Natural killer cell (primary cell): ENCODE measurements around the gene SPSB3. TPM values are rescaled to one million over a fixed set of nuclear protein-coding genes. Genes with fewer than 3 reads are reported as not detected.

Experiments
- ATAC-seq, 3 donors: fragments of 150-1000 bp in 2 of 3; fragments of 200-7000 bp in 1 of 3; cut with Tn5 transposase; 1 replicate in 1 of 3; 2 replicates in 2 of 3; pipeline ENCODE4 v1.10.0; 2021; ENCODE audit warnings: mild to moderate bottlenecking in 2 of 3, moderate library complexity in 2 of 3
- DNase-seq, 2 donors: peaks; one replicate each; pipeline versions ENCODE4 v3.0.0 to v3.0.0-alpha.2; 2013 to 2021; ENCODE audit warnings: mixed read lengths in 1 of 2
- H3K27ac ChIP-seq: one replicate; pipeline ENCODE4 v1.5.1; 2013; ENCODE audit warnings: mild to moderate bottlenecking, low read length
- H3K27me3 ChIP-seq: one replicate; pipeline ENCODE4 v1.6.1; 2013; ENCODE audit warnings: low read length; ENCODE audit not compliant: control insufficient read depth, insufficient read depth
- H3K36me3 ChIP-seq: one replicate; pipeline ENCODE4 v1.6.1; 2013; ENCODE audit warnings: low read length; ENCODE audit not compliant: control insufficient read depth, insufficient read depth
- H3K4me1 ChIP-seq: one replicate; pipeline ENCODE4 v1.6.1; 2013; ENCODE audit warnings: low read length; ENCODE audit not compliant: control insufficient read depth, insufficient read depth
- H3K4me3 ChIP-seq: one replicate; pipeline ENCODE4 v1.5.1; 2013; ENCODE audit warnings: low read length
- H3K9me3 ChIP-seq: one replicate; pipeline ENCODE4 v1.6.1; 2013; ENCODE audit warnings: low read length; ENCODE audit not compliant: control insufficient read depth, insufficient read depth
- H3K27ac Mint-ChIP-seq, 2 donors: one replicate each; pipeline ENCODE4 v1.8.0; 2022; ENCODE audit warnings: mild to moderate bottlenecking in 2 of 2, mixed read lengths in 2 of 2, moderate library complexity in 1 of 2
- H3K27me3 Mint-ChIP-seq, 2 donors: one replicate each; pipeline ENCODE4 v1.8.0; 2022; ENCODE audit warnings: low read depth in 2 of 2, mixed read lengths in 2 of 2
- H3K36me3 Mint-ChIP-seq: one replicate; pipeline ENCODE4 v1.8.0; 2022; ENCODE audit warnings: mixed read lengths
- H3K4me1 Mint-ChIP-seq, 2 donors: one replicate each; pipeline ENCODE4 v1.8.0; 2022; ENCODE audit warnings: mixed read lengths in 2 of 2
- H3K4me3 Mint-ChIP-seq: one replicate; pipeline ENCODE4 v1.8.0; 2022; ENCODE audit warnings: mild to moderate bottlenecking, moderate library complexity, mixed read lengths
- H3K9me3 Mint-ChIP-seq, 2 donors: one replicate each; pipeline ENCODE4 v1.8.0; 2022; ENCODE audit warnings: mixed read lengths in 2 of 2
- WGBS: methylation state at CpG from one replicate; pipeline ENCODE4 v1.1.7; 2013; ENCODE audit warnings: missing lambda C conversion rate; ENCODE audit not compliant: insufficient coverage; 5-methylcytosine and 5-hydroxymethylcytosine counted together
- intact Hi-C: fragments of 100-400 bp; cut with micrococcal nuclease; formaldehyde crosslinking; loops from one replicate; pipeline ENCODE4 v1.14.2; 2022
- total RNA-seq, 4 donors: library from RNA; stranded (reverse); fragments of 120-200 nt in 1 of 4; gene quantifications; one replicate each; pipeline versions ENCODE4 v1.2.3 to v1.2.4, GENCODE V29; 2013 to 2022
- TF ChIP-seq, protein P1 (sequence below): fragments of 200-600 bp; IDR thresholded peaks from one replicate; pipeline ENCODE4 v1.8.0; 2022; ENCODE audit warnings: antibody characterized with exemption

The SPSB3 gene
- total RNA-seq, 3 donors from 2014 or later (not counting 1 experiment from before 2014, with no cell fraction given), result 100 to 122 (median 110) TPM

DNA sequence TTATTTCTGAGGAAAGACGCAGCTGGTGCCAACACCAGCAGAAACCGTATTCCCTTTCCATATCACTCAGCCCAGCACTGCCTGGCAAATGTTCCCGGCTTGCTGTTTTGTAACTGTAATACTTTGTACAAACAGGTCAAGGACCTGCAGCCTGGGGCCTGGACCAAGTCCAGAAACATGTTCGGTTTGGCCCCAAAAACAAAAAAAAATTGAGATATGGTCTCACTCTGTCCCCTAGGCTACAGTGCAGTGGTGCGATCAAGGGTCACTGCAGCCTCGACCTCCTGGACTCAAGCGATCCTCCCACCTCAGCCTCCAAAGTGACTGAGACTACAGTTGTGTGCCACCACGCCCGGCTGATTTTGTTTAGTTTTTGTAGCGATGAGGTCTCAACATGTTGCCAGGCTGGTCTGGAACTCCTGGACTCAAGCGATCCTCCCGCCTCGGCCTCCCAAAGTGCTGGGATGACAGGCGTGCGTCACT lies 43.1 kb upstream of the SPSB3 start:
- H3K4me1 Mint-ChIP-seq, result peaks cover 9 to 23% of the 10 kb centered on the region in 2 donors
- intact Hi-C loops, result no loop called here

DNA sequence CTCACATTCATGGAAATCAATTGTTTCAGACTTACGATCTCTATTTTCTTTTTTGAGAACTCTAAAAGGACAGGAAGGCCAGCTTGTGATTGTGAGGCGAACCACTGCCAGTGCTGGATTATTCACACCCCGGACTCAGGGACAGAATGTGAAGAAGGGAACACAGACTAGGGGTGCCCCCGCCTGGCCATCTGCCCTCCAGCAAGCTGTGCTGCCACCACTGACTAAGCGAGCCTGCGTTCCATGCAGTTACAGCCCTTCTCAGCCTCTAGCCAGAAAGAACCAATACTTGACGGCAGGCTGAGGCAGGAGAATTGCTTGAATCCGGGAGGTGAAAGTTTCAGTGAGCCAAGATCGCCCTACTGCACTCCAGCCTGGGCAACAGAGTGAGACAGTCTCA lies 41.5 kb upstream of the SPSB3 start:
- H3K9me3 ChIP-seq, result no peaks in the 10 kb centered on the region
- H3K4me1 ChIP-seq, result peaks cover 23% of the 10 kb centered on the region
- no peak overlapping the region for H3K4me3 ChIP-seq
- ATAC-seq (no peak), DNase-seq (no peak)
- no peaks in the 10 kb centered on the region for H3K27me3 Mint-ChIP-seq
- no peaks in the 10 kb centered on the region for H3K27me3 ChIP-seq
- peaks cover 9 to 23% of the 10 kb centered on the region in 2 donors for H3K4me1 Mint-ChIP-seq
- 91% methylated on average over 9 of the region's 9 CpGs for WGBS
- H3K27ac ChIP-seq, result no peak overlapping the region
- no peaks in the 10 kb centered on the region for H3K9me3 Mint-ChIP-seq
- no peak overlapping the region for H3K27ac Mint-ChIP-seq
- TF ChIP-seq, protein P1, sequence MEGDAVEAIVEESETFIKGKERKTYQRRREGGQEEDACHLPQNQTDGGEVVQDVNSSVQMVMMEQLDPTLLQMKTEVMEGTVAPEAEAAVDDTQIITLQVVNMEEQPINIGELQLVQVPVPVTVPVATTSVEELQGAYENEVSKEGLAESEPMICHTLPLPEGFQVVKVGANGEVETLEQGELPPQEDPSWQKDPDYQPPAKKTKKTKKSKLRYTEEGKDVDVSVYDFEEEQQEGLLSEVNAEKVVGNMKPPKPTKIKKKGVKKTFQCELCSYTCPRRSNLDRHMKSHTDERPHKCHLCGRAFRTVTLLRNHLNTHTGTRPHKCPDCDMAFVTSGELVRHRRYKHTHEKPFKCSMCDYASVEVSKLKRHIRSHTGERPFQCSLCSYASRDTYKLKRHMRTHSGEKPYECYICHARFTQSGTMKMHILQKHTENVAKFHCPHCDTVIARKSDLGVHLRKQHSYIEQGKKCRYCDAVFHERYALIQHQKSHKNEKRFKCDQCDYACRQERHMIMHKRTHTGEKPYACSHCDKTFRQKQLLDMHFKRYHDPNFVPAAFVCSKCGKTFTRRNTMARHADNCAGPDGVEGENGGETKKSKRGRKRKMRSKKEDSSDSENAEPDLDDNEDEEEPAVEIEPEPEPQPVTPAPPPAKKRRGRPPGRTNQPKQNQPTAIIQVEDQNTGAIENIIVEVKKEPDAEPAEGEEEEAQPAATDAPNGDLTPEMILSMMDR, result no peak
- intact Hi-C loops, result no loop called here
- H3K36me3 Mint-ChIP-seq, result no peaks in the 10 kb centered on the region
- H3K4me3 Mint-ChIP-seq, result no peak overlapping the region
- H3K36me3 ChIP-seq, result peaks cover 31% of the 10 kb centered on the region

More for the DNA sequence above, 43.1 kb upstream of the SPSB3 start:
- Histone ChIP-seq H3K9me3 (no peaks in the 10 kb centered on the region), H3K27ac (peak overlapping the region; percentile 59), H3K36me3 (peaks cover 19% of the 10 kb centered on the region), H3K27me3 (no peaks in the 10 kb centered on the region), H3K4me3 (peak overlapping the region; percentile 24), H3K4me1 (peaks cover 23% of the 10 kb centered on the region)
- Mint-ChIP-seq H3K4me3 (peak overlapping the region; percentile 67), H3K27ac (peak overlapping the region; percentile 41 to 59), H3K27me3 (no peaks in the 10 kb centered on the region), H3K36me3 (no peaks in the 10 kb centered on the region), H3K9me3 (no peaks in the 10 kb centered on the region)
- DNase-seq, result no peak
- 66% methylated on average over 15 of the region's 15 CpGs for WGBS
- no peak for ATAC-seq
- TF ChIP-seq, protein P1, result no peak

DNA sequence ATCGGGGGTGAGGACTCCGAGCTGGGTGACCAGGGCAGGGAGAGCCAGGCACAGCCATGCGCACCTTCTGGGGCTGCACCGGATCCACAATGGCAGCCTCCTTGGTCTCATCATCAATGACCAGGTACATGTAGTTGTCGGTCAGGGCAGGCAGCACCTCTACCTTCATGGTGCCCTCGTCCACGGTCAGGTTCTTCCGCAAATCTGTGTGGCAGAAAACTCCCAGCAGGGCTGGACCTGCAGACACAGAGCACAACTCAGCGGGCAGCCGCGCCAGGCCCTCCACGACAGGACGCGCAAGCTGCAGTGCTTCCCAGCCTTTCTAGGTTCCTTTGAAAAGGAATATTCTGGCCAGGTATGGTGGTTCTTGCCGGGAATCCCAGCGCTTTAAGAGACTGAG lies 40.4 kb upstream of the SPSB3 start:
- 95% methylated on average over 16 of the region's 16 CpGs for WGBS
- intact Hi-C loops, result no loop called here
- no peak overlapping the region for H3K4me3 Mint-ChIP-seq
- no peaks in the 10 kb centered on the region for H3K36me3 Mint-ChIP-seq
- no peak for ATAC-seq
- Histone ChIP-seq H3K36me3 (peaks cover 32% of the 10 kb centered on the region), H3K4me1 (peaks cover 20% of the 10 kb centered on the region), H3K9me3 (no peaks in the 10 kb centered on the region), H3K27ac (no peak overlapping the region), H3K4me3 (no peak overlapping the region), H3K27me3 (no peaks in the 10 kb centered on the region)
- H3K27ac Mint-ChIP-seq, result no peak overlapping the region
- no peaks in the 10 kb centered on the region for H3K27me3 Mint-ChIP-seq
- DNase-seq, result no peak
- peaks cover 8 to 22% of the 10 kb centered on the region in 2 donors for H3K4me1 Mint-ChIP-seq
- no peaks in the 10 kb centered on the region for H3K9me3 Mint-ChIP-seq
- TF ChIP-seq, protein P1, result no peak
